ENCODE results near the gene INPP5F.

The INPP5F gene, protein sequence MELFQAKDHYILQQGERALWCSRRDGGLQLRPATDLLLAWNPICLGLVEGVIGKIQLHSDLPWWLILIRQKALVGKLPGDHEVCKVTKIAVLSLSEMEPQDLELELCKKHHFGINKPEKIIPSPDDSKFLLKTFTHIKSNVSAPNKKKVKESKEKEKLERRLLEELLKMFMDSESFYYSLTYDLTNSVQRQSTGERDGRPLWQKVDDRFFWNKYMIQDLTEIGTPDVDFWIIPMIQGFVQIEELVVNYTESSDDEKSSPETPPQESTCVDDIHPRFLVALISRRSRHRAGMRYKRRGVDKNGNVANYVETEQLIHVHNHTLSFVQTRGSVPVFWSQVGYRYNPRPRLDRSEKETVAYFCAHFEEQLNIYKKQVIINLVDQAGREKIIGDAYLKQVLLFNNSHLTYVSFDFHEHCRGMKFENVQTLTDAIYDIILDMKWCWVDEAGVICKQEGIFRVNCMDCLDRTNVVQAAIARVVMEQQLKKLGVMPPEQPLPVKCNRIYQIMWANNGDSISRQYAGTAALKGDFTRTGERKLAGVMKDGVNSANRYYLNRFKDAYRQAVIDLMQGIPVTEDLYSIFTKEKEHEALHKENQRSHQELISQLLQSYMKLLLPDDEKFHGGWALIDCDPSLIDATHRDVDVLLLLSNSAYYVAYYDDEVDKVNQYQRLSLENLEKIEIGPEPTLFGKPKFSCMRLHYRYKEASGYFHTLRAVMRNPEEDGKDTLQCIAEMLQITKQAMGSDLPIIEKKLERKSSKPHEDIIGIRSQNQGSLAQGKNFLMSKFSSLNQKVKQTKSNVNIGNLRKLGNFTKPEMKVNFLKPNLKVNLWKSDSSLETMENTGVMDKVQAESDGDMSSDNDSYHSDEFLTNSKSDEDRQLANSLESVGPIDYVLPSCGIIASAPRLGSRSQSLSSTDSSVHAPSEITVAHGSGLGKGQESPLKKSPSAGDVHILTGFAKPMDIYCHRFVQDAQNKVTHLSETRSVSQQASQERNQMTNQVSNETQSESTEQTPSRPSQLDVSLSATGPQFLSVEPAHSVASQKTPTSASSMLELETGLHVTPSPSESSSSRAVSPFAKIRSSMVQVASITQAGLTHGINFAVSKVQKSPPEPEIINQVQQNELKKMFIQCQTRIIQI

DNA sequence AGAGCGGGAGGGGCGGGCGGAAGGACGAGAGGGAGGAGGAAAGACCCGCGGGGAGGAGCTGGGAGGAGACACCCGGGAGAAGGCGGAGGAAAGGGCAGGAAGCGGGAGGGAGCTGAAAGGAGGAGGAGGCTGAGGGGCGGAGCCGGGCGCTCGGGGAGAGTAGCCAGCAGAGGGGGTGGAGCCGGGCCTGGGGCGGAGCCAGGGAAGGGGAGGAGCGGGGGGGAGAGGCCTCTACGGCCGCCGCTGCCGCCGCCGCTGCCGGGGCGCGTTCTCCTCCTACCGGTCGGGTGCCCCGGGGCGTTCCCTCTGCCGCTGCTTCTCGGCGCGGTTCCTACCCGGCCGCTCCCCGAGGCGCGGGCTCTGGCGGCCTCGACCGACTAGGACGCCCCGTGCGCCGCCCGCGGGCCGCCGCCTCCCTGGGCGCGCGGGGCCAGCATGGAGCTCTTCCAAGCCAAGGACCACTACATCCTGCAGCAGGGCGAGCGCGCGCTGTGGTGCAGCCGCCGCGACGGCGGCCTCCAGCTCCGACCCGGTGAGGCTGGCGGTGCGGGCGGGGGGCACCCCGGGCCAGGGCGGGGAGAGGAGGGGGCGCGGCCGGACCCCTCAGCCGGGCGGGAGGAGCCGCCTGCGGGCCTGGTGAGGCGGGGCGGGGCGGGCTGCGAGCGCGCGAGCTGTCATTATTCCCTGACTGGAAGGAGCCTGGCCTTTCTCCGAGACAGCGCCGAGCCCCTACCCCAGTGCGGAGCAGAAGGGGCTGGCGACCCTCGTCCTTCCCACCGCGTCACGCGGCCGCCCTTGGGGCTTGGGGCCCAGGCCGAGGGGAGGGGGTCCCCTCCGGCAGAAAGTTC lies at the start of gene INPP5F:
Gene INPP5F, plus strand, starts transcription at position 223 of the 848 bp plus-strand sequence. Its CDS starts 213 bp downstream, at position 436.
- peak; percentile 99 for DNase-seq (ENCODE audit: low read depth)

DNA sequence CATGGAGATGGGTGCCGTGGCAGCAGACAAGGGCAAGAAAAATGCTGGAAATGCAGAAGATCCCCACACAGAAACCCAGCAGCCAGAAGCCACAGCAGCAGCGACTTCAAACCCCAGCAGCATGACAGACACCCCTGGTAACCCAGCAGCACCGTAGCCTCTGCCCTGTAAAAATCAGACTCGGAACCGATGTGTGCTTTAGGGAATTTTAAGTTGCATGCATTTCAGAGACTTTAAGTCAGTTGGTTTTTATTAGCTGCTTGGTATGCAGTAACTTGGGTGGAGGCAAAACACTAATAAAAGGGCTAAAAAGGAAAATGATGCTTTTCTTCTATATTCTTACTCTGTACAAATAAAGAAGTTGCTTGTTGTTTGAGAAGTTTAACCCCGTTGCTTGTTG lies 48.7 kb upstream of the INPP5F start:
- DNase-seq (ENCODE audit: low read depth): no peak

DNA sequence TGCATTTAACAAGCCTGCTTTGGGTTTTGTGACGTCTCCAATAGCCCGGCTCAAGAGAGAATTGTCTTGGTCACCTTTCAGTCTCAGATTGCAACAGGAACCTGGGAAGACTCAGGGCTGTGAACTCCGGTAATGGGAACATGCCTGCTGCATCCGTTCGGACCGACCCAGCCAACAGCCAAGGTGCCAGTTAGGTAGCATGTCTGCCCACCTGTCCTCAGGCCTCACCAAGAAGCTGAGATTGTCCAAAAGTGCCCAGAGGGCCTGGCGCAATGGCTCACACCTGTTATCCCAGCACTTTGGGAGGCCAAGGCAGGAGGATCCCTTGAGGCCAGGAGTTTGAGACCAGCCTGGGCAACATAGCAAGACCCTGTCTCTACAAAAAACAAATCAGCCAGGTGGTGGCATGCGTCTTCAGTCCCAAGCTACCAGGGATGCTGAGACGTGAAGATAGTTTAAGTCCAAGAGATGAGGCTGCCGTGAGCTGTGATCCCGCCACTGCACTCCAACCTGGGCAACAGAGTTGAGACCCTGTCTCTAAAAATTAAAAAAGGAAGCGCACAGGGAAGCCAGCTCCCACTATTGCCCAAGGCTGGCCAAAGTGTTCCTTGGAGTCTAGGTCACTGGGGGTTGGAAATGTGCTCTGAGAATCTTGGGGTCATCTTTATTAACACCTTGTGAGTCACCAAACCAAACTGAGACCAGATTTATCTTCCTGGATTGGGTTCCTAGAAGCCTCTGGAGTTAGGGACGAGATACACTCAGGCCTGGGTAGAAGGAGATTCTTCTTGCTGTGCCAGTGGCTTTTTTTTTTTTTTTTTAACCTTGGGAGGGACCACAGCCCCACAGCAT lies 47.7 kb upstream of the INPP5F start:
- DNase-seq (ENCODE audit: low read depth): peak; percentile 57

DNA sequence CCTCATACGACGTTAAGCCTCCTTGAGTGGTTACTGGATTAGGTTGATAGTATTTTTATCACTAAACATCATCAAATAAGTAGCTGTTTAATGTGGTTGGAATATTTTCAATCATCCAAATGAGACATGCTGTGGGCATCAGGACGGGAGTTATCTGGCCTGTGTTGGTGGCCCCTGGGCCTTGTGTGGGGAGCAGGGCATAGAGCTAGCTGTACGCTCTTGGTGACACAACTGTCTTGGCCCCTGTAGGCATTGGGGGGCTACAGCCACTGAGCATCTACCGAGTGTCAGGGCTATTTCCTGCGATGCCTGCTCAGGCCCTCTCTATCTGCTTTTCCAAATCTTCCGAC lies 46.4 kb upstream of the INPP5F start:
- no peak for DNase-seq (ENCODE audit: low read depth)

DNA sequence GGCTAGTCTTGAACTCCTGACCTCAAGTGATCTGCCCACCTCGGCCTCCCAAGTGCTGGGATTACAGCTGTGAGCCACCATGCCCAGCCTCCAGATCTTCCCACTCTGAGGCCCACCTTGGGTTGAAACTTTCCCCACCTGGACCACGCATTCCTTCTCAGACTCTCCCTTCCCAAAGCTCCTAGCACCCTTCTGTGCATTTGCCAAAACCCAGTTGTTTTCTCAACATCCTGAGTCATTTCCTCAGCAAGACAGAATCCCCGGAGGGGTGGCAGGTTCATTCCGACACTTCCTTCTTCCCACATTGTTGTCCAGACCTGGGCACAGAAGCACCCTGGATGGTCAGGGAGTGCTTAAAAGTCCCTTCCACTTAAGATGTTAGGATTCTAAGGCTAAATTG lies 45.8 kb upstream of the INPP5F start:
- DNase-seq (ENCODE audit: low read depth): peak; percentile 95

DNA sequence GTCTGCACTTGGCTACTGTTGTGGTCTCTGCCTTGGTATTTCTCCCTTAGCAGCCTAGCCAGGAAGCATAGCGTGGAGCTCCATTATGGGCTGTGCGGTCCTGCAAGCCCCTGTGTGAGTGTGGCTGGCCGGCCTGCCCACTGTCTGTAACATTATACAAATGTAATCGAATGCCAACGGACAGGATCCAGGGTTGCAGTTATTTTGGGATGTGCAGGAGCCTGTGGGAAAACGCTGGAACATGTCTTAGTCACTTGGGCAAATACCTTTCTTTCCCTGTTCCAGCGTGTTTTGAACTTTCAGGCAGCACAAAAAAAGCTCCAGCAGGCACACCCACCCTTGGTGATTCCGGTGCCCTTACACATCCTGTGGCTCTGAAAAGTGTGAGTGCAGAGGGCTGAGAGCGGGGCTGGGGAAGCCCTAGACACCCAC lies 45.2 kb upstream of the INPP5F start:
- DNase-seq (ENCODE audit: low read depth): peak; percentile 48

DNA sequence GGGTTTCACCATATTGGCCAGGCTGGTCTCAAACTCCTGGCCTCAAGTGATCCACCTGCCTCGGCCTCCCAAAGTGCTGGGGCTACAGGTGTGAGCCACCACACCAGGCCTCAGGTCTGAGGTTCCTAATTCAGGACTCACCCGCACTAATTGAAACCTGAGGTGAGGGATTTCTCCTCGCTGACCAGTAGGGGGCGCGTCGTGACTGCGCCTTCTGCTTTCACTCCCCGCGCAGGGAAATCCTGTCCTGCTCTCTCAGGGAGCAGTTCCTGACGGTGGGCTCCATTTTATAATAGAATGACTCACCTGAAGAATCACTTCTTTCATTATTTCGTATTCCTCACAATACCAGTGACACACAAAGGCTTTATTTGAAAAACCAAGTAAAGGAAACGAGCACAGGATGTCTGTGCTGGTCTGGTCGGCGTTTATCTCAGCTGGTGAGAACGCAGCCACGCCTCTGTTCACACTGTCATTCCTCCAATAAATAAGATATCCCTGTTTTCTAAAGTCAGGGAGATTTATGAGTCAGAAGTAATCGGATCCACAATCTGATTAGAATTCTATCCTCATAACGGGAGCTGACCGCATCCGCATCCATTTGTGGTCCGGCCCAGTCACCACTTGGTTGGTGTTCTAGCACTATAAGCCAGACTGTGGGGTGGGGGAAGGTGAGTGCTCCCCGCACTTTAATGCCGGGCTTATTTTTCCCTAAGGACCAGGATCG lies 39.2 kb upstream of the INPP5F start:
- peak; percentile 99 for DNase-seq (ENCODE audit: low read depth)

DNA sequence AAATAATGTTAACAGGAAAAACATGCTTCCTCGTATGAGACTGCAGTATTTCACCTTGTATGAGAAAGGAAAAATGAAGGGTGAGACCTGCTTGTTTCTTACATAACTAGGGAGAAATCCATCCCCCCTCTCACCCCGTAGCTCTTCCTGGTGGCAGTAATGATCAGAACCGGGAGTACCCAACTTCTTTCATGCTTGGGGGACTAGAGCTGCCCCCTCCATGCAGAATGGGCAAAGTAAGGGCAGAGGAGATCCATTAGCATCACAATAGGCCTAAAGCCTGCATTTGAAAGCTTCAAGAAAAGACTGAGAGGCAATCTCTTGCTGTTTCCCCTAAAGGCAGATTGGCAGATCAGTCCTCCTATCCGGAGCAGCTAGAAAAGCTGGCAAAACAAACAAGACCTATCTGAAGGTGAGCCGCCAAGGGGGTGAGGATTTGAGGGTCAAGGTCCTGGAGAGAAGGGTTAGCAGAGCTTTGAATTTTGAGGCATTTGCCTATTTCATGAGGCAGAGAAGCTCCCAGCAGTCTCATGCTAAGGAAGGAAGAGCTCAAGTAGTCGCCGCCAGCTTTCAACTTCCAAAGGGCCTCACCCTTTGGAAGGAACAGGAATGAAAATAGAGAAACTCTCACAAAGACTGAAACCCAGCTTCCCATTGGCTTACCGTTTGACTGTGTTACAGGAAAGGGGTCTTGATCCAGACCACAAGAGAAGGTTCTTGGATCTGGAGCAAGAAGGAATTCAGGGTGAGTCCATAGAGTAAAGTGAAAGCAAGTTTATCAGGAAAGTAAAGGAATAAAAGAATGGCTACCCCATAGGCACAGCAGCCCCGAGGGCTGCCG lies 38.4 kb upstream of the INPP5F start:
- DNase-seq (ENCODE audit: low read depth): peak; percentile 61

DNA sequence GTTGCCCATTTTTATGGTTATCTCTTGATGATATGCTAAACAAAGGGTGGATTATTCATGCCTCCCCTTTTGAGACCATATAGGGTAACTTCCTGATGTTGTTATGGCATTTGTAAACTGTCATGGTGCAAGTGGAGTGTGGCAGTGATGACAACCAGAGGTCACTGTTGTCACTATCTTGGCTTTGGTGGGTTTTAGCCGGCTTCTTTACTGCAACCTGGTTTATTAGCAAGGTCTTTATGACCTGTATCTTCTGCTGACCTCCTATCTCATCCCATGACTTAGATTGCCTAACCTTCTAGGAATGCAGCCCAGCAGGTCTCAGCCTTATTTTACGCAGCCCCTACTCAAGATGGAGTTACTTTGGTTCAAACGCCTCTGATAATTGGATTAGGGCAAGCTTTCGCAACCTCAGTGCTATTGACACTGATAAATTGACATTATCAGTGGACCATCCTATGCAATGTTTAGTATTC lies 37.8 kb upstream of the INPP5F start:
- no peak for DNase-seq (ENCODE audit: low read depth)

DNA sequence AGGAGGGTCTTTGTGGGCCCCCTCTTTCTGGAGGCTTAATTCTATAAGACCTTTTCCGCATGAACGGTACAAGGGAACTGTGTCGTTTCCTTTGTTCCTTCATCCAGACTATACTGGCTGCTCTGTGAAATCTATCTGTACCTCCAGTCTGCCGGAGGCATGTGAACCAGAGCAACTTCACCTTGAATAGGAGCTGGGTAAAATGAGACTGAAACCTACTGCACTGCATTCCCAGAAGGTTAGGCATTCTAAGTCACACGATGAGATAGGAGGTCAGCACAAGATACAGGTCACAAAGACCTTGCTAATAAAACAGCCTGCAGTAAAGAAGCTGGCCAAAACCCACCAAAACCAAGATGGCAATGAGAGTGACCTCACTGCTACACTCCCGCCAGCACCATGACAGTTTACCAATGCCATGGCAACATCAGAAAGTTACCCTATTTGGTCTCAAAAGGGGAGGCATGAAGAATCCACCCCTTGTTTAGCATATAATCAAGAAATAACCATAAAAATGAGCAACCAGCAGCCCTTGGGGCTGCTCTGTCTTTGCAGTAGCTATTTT lies 36.8 kb upstream of the INPP5F start:
- DNase-seq (ENCODE audit: low read depth): no peak

DNA sequence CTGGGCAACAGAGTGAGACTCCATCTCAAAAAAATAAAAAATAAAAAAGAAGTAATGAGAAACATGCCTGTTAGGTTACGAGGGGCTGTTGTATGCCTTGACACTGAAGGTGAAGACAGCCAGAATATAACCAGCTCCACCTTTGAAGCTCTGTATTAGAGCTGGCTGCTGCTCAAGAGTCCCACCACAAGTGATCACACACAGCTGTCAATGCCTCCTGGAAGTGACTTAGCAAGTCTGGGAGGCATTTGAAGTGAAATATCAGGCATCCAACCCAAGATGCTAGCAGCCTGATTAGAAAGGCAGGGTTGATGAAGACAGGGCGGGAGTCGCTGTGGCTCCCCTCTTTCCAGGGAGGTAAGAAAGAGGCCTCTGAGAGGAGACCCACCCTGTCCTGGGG lies 34.1 kb upstream of the INPP5F start:
- no peak for DNase-seq (ENCODE audit: low read depth)

DNA sequence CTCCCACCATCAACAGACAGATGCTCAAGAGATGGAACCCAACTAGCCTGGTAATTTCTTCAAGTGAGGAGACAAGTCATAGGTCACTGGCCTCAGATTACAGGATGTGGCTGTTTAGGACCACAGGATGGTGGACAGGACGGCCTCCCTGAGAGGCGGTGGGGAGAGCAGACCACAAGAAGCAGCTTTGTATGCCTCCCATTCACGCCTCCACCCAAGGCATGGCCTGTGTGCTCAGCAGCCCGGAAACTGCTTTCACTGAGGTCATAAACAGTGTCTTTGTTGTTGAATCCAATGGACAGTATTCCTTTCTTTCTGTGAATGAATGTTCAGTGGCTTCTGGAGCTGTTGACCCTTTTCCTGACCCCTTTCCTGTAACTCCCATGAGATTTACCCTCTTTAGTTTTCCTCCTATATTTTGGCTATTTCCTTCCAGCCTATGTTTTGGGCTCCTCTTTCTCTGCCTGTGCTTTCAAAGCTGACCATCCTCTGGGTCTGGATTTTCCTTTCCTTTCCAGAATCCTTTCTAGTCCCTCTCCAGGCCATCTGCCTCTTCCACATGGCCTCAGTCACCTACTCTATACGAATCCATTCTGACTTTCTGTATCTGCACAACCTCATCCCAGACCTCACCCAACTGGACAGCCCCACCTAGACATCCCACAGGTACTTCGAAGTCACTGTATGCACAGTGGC lies 32.4 kb upstream of the INPP5F start:
- peak; percentile 37 for DNase-seq (ENCODE audit: low read depth)

DNA sequence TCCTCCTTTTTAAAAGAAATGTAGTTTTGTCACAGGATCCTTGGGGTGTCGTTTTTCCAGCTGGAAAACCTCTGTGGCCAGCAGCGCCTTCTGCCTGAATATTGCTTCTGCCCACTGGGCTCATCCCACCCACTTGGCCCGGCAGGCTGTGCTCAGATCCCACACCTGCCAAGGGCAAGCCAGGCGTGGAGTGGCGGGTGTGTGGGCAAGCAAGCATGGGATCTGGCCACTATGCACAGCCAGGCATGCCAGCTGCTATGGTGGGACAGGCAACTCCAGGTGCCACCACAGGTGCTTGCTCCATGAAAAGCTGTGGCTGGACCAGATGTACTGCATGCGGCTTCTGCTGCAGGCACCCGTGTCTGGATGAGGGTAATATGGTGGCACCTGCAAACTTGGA lies 31.2 kb upstream of the INPP5F start:
- no peak for DNase-seq (ENCODE audit: low read depth)

DNA sequence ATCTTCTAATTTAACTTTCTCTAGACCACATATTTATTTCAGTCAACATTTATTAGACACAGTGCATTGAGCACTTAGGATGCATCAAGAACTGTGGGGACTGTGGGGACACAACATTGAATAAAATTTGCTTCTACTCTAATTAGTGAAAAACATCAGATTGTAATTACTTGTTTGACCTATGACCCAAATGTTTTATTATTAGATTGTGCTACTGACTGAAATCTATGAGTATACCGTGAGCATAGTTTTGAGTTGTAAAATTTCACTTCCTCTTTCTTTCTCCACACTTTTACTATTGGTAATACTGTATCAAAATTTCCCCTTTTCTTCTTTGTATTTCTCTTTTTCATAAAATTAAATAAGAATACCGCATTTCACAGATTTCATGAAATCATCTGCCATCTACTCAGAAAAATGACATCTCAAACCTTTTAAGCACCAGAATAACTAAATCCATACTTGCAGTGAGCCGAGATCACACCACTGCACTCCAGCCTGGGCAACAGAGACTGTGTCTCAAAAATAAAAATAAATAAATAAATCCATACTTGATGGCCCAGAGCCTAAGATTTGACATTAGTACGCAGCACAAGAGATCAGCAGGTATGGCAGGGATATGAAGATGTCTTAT lies 25.4 kb upstream of the INPP5F start:
- DNase-seq (ENCODE audit: low read depth): no peak

DNA sequence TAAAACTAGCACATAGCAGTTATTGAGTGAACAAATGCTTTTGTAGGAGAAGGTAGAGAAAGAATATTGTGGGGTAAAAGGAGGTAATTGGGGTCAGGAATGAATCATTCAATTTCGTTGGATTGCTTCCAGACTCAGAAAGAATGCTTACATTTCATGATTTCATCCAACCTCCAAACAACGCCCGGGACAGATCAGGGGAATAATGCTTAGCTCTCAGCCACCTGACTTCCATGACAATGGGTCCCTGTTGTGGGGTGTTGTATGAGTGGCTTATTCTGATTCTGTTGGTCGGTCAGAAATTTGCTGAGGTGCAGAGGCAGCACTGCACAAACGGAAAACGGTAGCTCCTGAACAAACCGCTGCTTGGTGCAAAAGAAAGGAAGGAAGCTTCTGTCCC lies 24.0 kb upstream of the INPP5F start:
- DNase-seq (ENCODE audit: low read depth): peak; percentile 73

DNA sequence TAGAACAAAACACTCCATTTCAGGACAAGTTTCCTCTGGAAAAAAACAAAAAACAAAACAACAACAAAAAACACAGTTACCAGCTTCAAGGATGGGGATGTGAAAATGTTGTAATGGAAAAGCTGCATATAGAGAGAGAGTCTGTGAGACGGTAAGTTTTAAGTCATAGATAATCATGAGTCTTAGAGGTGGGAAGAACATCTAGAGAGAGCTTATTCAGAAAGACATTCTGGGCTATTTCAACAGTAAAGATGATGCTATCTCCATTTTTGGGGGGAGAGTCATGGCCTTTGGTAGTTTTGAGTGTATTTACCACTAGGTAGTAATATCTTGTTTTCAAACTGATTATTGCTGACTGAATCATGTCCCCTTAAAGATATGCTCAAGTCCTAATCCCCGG lies 23.3 kb upstream of the INPP5F start:
- no peak for DNase-seq (ENCODE audit: low read depth)

DNA sequence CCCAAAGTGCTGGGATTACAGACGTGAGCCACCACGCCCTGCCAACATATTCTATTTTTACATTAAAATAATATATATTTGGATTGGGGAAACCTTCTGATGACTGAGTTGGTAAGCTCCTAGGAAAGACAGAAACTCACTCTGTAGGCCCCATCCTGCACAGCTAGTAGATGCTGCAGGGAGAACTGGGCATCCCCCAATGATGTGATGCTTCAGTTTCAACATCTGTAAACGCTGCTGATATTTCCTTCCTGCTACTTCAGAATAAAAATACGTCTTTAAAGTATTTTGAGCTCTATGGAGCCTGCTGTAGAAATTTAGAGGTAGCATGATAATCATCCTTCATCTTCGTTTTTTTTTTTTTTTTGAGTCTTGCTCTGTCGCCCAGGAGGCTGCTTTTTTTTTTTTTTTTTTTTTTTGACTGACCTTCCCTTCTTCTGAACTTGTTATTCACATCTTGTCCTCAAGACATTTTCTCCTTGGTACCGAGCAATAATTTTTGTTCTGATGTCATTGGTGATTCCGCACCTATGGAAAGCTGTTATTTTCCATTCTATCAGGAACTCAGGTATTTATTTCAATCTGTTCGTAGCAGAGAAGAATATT lies 21.8 kb upstream of the INPP5F start:
- DNase-seq (ENCODE audit: low read depth): no peak
